A549 (cell line): ENCODE measurements around the gene TREX2. TPM values are rescaled to one million over a fixed set of nuclear protein-coding genes. Genes with fewer than 3 reads are reported as not detected.

Experiments
- ATAC-seq, 2 experiments: fragments of 200-7000 bp in 1 of 2; fragments of >200 bp in 1 of 2; cut with Nextera tagmentation in 1 of 2; cut with Tn5 transposase in 1 of 2; 3 replicates each; pipeline versions ENCODE4 v1.8.0 to v1.9.1; 2018 to 2020; ENCODE audit warnings: mild to moderate bottlenecking in 1 of 2, moderate library complexity in 1 of 2
- CTCF ChIA-PET: fragments of 300-600 bp; sonication (Branson Sonifier 250); formaldehyde crosslinking; extraction: SDS; loops from one replicate; lab custom pipeline; 2021; ENCODE audit warnings: antibody characterized with exemption, inconsistent platforms; lab: Yijun Ruan, JAX
- POLR2A ChIA-PET: fragments of 350-600 bp; formaldehyde crosslinking; extraction: SDS; loops from one replicate; lab custom pipeline; 2021; ENCODE audit warnings: antibody characterized with exemption, inconsistent platforms; lab: Yijun Ruan, JAX
- DNase-seq, 2 experiments: peaks; one replicate each; pipeline versions ENCODE4 v3.0.0 to v3.0.0-alpha.2; 2011 to 2016; ENCODE audit warnings: low read depth in 1 of 2, low spot score in 1 of 2
- FAIRE-seq: peaks from 2 replicates; lab custom pipeline; 2011; peaks lifted over from hg19 to GRCh38; lab: Jason Lieb, UNC
- H3K27ac ChIP-seq, 2 experiments: fragments of >200 bp; sonication (Bioruptor Twin); formaldehyde crosslinking; 3 replicates each; pipeline ENCODE4 v1.5.1; 2016 to 2017
- H3K4me1 ChIP-seq: fragments of >200 bp; sonication (Bioruptor Twin); formaldehyde crosslinking; 3 replicates; pipeline ENCODE4 v1.6.1; 2016
- H3K4me2 ChIP-seq: fragments of >200 bp; sonication (Bioruptor Twin); formaldehyde crosslinking; 3 replicates; pipeline ENCODE4 v1.6.1; 2016
- H3K4me3 ChIP-seq: fragments of >200 bp; sonication (Bioruptor Twin); formaldehyde crosslinking; 3 replicates; pipeline ENCODE4 v1.5.1; 2016
- H3K9me3 ChIP-seq: fragments of >200 bp; sonication (Bioruptor Twin); formaldehyde crosslinking; 3 replicates; pipeline ENCODE4 v1.6.1; 2016
- BHLHE40 ChIP-seq: IDR thresholded peaks from 2 replicates; pipeline ENCODE4 v1.6.1; 2012; ENCODE audit warnings: low read depth, low read length, inconsistent platforms
- CBX8 ChIP-seq: fragments of 200-600 bp; sonication (generic); IDR thresholded peaks from 2 replicates; pipeline ENCODE4 v1.6.1; 2016
- CHD4 ChIP-seq: fragments of 200-600 bp; sonication (generic); IDR thresholded peaks from 2 replicates; pipeline ENCODE4 v1.6.1; 2016; ENCODE audit warnings: antibody characterized with exemption, mild to moderate bottlenecking, borderline replicate concordance
- CTCF ChIP-seq: fragments of >200 bp; sonication (Bioruptor Twin); formaldehyde crosslinking; IDR thresholded peaks from 3 replicates; pipeline ENCODE4 v1.5.1; 2016
- EHF ChIP-seq: fragments of 250-450 bp; sonication (Bioruptor Pico); IDR thresholded peaks from 2 replicates; pipeline ENCODE4 v1.5.0; 2020; ENCODE audit warnings: mild to moderate bottlenecking
- ESRRA ChIP-seq: fragments of 150-350 bp; IDR thresholded peaks from 2 replicates; pipeline ENCODE4 v1.6.1; 2014; ENCODE audit warnings: mild to moderate bottlenecking, low read length, borderline replicate concordance
- FOSB ChIP-seq: fragments of 250-450 bp; sonication (Bioruptor Pico); IDR thresholded peaks from 2 replicates; pipeline ENCODE4 v1.5.0; 2020; ENCODE audit warnings: mild to moderate bottlenecking, moderate library complexity
- GATA3 ChIP-seq: IDR thresholded peaks from 2 replicates; pipeline ENCODE4 v1.6.1; 2012; ENCODE audit warnings: borderline replicate concordance
- HDAC2 ChIP-seq: fragments of 200-600 bp; sonication (generic); IDR thresholded peaks from 2 replicates; pipeline ENCODE4 v1.6.1; 2016
- HEYL ChIP-seq: fragments of 250-450 bp; sonication (Bioruptor Pico); IDR thresholded peaks from 2 replicates; pipeline ENCODE4 v1.8.0; 2021; ENCODE audit warnings: mild to moderate bottlenecking, moderate library complexity
- HOXB5 ChIP-seq: fragments of 250-450 bp; sonication (Bioruptor Pico); IDR thresholded peaks from 2 replicates; pipeline ENCODE4 v1.5.0; 2020; ENCODE audit warnings: mild to moderate bottlenecking, moderate library complexity
- MAFK ChIP-seq: fragments of 450-650 bp; IDR thresholded peaks from 2 replicates; pipeline ENCODE4 v1.6.1; 2014; ENCODE audit not compliant: partially characterized antibody
- MAZ ChIP-seq: fragments of 150-350 bp; IDR thresholded peaks from 2 replicates; pipeline ENCODE4 v1.6.1; 2014; ENCODE audit warnings: antibody characterized with exemption, low read depth, low read length, borderline replicate concordance
- NFE2L2 ChIP-seq: fragments of 150-350 bp; conservative IDR thresholded peaks from 2 replicates; pipeline ENCODE4 v1.6.1; 2014; ENCODE audit warnings: low read length
- NPAS2 ChIP-seq: fragments of 250-450 bp; sonication (Bioruptor Pico); IDR thresholded peaks from 2 replicates; pipeline ENCODE4 v1.8.0; 2022; ENCODE audit warnings: mild to moderate bottlenecking, moderate library complexity, borderline replicate concordance
- POLR2A ChIP-seq: IDR thresholded peaks from 2 replicates; pipeline ENCODE4 v1.6.1; 2012; ENCODE audit warnings: mild to moderate bottlenecking, low read length
- RCOR1 ChIP-seq: fragments of 150-350 bp; IDR thresholded peaks from 2 replicates; pipeline ENCODE4 v1.6.1; 2014; ENCODE audit warnings: antibody characterized with exemption, low read length, low read depth
- SMC3 ChIP-seq: fragments of >200 bp; sonication (Bioruptor Twin); formaldehyde crosslinking; IDR thresholded peaks from 3 replicates; pipeline ENCODE4 v1.6.1; 2018; ENCODE audit warnings: inconsistent platforms
- TFCP2L1 ChIP-seq: fragments of 250-450 bp; sonication (Bioruptor Pico); IDR thresholded peaks from 2 replicates; pipeline ENCODE4 v1.5.0; 2021; ENCODE audit warnings: mild to moderate bottlenecking
- TP53 ChIP-seq: fragments of 250-450 bp; sonication (Bioruptor Pico); IDR thresholded peaks from 2 replicates; pipeline ENCODE4 v1.5.0; 2021; ENCODE audit warnings: mild to moderate bottlenecking, moderate library complexity
- ZC3H11A ChIP-seq: fragments of 450-650 bp; IDR thresholded peaks from 2 replicates; pipeline ENCODE4 v1.6.1; 2014; ENCODE audit warnings: antibody characterized with exemption, mild to moderate bottlenecking
- ZFP36 ChIP-seq: fragments of 450-650 bp; IDR thresholded peaks from 2 replicates; pipeline ENCODE4 v1.6.1; 2014; ENCODE audit warnings: borderline replicate concordance; ENCODE audit not compliant: partially characterized antibody
- WGBS: methylation state at CpG from one replicate; pipeline ENCODE4 v1.1.6; 2017; ENCODE audit errors: missing lambda C conversion rate; 5-methylcytosine and 5-hydroxymethylcytosine counted together
- polyA plus RNA-seq, 4 experiments: library from polyadenylated mRNA; depleted of rRNA in 3 of 4; stranded (reverse); fragments of >200 nt; fragmentation: RNase III in 1 of 4; extraction: RNeasy Plus Mini Kit Qiagen cat#74134 plus additional on column Dnase treatment in 1 of 4; gene quantifications; 2 replicates in 3 of 4; 3 replicates in 1 of 4; pipeline ENCODE4 v1.2.3, GENCODE V29; 2011 to 2017
- TF ChIP-seq, protein P1 (sequence below): fragments of 450-650 bp; IDR thresholded peaks from 2 replicates; pipeline ENCODE4 v1.6.1; 2014; ENCODE audit warnings: antibody characterized with exemption
- TF ChIP-seq, protein P2 (sequence below): IDR thresholded peaks from 2 replicates; pipeline ENCODE4 v1.6.1; 2012; ENCODE audit warnings: low read depth, borderline replicate concordance
- TF ChIP-seq, protein P3 (sequence below): fragments of >200 bp; sonication (Bioruptor Twin); formaldehyde crosslinking; IDR thresholded peaks from 3 replicates; pipeline ENCODE4 v1.6.1; 2016
- TF ChIP-seq, protein P4 (sequence below): fragments of 200-600 bp; sonication (generic); IDR thresholded peaks from 2 replicates; pipeline ENCODE4 v1.6.1; 2016; ENCODE audit warnings: antibody characterized with exemption, mild to moderate bottlenecking, moderate library complexity
- TF ChIP-seq, protein P5 (sequence below): fragments of 250-450 bp; sonication (Bioruptor Pico); IDR thresholded peaks from 2 replicates; pipeline ENCODE4 v1.5.0; 2021; ENCODE audit warnings: mild to moderate bottlenecking, moderate library complexity, borderline replicate concordance

The TREX2 gene
- polyA plus RNA-seq, 2 of the 4 experiments (the other 2 are of a cell fraction) = 0.27 to 0.99 TPM

- ATAC-seq = no peak
- CTCF ChIA-PET = no interaction called here
- TF ChIP-seq HDAC2 = no peak
- no peak for TF ChIP-seq CTCF
- TF ChIP-seq HEYL = no peak
- no peak for TF ChIP-seq ESRRA
- TF ChIP-seq CHD4 = no peak
- TF ChIP-seq POLR2A = no peak
- TF ChIP-seq TP53 (CRISPR knock-in tag) = no peak
- TF ChIP-seq HOXB5 (CRISPR knock-in tag) = no peak
- no peak for TF ChIP-seq MAFK
- no peak for TF ChIP-seq TFCP2L1 (CRISPR knock-in tag)
- TF ChIP-seq, protein P1, sequence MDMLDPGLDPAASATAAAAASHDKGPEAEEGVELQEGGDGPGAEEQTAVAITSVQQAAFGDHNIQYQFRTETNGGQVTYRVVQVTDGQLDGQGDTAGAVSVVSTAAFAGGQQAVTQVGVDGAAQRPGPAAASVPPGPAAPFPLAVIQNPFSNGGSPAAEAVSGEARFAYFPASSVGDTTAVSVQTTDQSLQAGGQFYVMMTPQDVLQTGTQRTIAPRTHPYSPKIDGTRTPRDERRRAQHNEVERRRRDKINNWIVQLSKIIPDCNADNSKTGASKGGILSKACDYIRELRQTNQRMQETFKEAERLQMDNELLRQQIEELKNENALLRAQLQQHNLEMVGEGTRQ = no peak
- POLR2A ChIA-PET = no interaction called here
- Histone ChIP-seq H3K27ac (no peak overlapping the region), H3K9me3 (no peaks in the 10 kb centered on the region), H3K4me2 (no peak overlapping the region), H3K4me1 (no peaks in the 10 kb centered on the region), H3K4me3 (no peak overlapping the region)
- no peak for FAIRE-seq
- 74% methylated on average over 18 of the region's 26 CpGs for WGBS
- DNase-seq = no peak
Observed at GRCh38 chrX:153395613-153396319, 50.1 kb downstream of the TREX2 start.

- Histone ChIP-seq H3K4me1 (no peaks in the 10 kb centered on the region), H3K9me3 (no peaks in the 10 kb centered on the region), H3K27ac (no peak overlapping the region), H3K4me3 (no peak overlapping the region), H3K4me2 (no peak overlapping the region)
- TF ChIP-seq, protein P2, sequence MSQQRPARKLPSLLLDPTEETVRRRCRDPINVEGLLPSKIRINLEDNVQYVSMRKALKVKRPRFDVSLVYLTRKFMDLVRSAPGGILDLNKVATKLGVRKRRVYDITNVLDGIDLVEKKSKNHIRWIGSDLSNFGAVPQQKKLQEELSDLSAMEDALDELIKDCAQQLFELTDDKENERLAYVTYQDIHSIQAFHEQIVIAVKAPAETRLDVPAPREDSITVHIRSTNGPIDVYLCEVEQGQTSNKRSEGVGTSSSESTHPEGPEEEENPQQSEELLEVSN = no peak
- TF ChIP-seq ZFP36 (no peak), NFE2L2 (no peak), ZC3H11A (no peak), CBX8 (no peak), GATA3 (no peak), NPAS2 (CRISPR knock-in tag) (no peak), EHF (CRISPR knock-in tag) (no peak), BHLHE40 (no peak), MAFK (no peak), MAZ (no peak), FOSB (no peak), SMC3 (no peak), RCOR1 (no peak), HEYL (no peak)
- TF ChIP-seq, protein P3, sequence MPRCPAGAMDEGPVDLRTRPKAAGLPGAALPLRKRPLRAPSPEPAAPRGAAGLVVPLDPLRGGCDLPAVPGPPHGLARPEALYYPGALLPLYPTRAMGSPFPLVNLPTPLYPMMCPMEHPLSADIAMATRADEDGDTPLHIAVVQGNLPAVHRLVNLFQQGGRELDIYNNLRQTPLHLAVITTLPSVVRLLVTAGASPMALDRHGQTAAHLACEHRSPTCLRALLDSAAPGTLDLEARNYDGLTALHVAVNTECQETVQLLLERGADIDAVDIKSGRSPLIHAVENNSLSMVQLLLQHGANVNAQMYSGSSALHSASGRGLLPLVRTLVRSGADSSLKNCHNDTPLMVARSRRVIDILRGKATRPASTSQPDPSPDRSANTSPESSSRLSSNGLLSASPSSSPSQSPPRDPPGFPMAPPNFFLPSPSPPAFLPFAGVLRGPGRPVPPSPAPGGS = no peak
- TF ChIP-seq, protein P4, sequence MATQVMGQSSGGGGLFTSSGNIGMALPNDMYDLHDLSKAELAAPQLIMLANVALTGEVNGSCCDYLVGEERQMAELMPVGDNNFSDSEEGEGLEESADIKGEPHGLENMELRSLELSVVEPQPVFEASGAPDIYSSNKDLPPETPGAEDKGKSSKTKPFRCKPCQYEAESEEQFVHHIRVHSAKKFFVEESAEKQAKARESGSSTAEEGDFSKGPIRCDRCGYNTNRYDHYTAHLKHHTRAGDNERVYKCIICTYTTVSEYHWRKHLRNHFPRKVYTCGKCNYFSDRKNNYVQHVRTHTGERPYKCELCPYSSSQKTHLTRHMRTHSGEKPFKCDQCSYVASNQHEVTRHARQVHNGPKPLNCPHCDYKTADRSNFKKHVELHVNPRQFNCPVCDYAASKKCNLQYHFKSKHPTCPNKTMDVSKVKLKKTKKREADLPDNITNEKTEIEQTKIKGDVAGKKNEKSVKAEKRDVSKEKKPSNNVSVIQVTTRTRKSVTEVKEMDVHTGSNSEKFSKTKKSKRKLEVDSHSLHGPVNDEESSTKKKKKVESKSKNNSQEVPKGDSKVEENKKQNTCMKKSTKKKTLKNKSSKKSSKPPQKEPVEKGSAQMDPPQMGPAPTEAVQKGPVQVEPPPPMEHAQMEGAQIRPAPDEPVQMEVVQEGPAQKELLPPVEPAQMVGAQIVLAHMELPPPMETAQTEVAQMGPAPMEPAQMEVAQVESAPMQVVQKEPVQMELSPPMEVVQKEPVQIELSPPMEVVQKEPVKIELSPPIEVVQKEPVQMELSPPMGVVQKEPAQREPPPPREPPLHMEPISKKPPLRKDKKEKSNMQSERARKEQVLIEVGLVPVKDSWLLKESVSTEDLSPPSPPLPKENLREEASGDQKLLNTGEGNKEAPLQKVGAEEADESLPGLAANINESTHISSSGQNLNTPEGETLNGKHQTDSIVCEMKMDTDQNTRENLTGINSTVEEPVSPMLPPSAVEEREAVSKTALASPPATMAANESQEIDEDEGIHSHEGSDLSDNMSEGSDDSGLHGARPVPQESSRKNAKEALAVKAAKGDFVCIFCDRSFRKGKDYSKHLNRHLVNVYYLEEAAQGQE = no peak
- TF ChIP-seq, protein P5, sequence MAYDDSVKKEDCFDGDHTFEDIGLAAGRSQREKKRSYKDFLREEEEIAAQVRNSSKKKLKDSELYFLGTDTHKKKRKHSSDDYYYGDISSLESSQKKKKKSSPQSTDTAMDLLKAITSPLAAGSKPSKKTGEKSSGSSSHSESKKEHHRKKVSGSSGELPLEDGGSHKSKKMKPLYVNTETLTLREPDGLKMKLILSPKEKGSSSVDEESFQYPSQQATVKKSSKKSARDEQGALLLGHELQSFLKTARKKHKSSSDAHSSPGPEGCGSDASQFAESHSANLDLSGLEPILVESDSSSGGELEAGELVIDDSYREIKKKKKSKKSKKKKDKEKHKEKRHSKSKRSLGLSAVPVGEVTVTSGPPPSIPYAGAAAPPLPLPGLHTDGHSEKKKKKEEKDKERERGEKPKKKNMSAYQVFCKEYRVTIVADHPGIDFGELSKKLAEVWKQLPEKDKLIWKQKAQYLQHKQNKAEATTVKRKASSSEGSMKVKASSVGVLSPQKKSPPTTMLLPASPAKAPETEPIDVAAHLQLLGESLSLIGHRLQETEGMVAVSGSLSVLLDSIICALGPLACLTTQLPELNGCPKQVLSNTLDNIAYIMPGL (CRISPR knock-in tag) = no peak
- TF ChIP-seq, protein P1 = no peak
- POLR2A ChIA-PET = no interaction called here
- CTCF ChIA-PET = interaction anchor here (0.7 kb wide), 1 partner anchor 67 kb away, joined by 3 read pairs; no protein-coding TSS in a partner anchor
- WGBS = 52% methylated on average over 13 of the region's 13 CpGs
- no peak for ATAC-seq
- no peak for FAIRE-seq
- no peak for DNase-seq
Observed at GRCh38 chrX:153394612-153395011, 51.2 kb downstream of the TREX2 start.
